ENCODE results near the gene CALHM5. TPM values are rescaled to one million over a fixed set of nuclear protein-coding genes. Genes with fewer than 3 reads are reported as not detected.

The CALHM5 gene
- total and polyA plus RNA-seq, 3 donors from 2014 or later: 1.5 to 2.0 (median 2.0) TPM

DNA sequence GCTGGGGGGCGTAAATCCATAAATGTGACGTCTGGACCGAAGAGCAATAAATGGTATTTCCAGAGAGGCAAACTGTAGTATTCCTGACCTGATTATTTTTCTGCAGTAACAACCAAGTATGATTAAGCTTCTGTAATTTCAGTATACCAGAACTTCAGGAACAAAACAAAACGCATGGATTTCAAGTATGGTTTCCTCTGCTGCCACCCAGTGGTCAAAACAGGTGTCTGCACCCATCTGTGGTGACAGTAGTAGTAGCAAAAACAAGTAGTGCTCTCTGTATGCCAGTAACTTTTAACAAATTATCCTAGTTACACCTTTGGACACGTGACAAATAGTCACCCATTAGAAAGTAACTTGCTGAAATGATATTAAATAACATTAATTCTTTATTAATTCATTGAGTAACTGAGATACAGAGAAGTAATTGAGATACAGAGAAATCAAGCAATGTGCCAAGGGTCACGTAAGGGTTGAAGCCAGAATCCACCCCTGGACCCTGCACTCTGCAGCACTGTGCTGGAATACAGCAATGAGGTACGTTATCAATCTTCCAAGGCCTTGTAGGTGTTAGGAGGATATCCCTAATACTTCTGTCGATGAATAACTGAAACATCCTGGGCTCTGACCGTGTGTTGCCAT, 50.1 kb downstream of the CALHM5 start:
- H3K27ac ChIP-seq: no peak overlapping the region
- DNase-seq: peak; percentile 90
- peaks cover 3% of the 10 kb centered on the region for H3K4me1 ChIP-seq
- intact Hi-C loops (cut with DNase I; ENCODE audit: low total_unique reads): no loop called here
- H3K27me3 ChIP-seq: no peaks in the 10 kb centered on the region
- no peaks in the 10 kb centered on the region for H3K36me3 ChIP-seq (ENCODE audit: low read depth, missing control alignments)
- 39 to 49% methylated on average over 9 of the region's 9 CpGs for WGBS, 2 donors
- no peaks in the 10 kb centered on the region for H3K9me3 ChIP-seq
- TF ChIP-seq, protein P1, sequence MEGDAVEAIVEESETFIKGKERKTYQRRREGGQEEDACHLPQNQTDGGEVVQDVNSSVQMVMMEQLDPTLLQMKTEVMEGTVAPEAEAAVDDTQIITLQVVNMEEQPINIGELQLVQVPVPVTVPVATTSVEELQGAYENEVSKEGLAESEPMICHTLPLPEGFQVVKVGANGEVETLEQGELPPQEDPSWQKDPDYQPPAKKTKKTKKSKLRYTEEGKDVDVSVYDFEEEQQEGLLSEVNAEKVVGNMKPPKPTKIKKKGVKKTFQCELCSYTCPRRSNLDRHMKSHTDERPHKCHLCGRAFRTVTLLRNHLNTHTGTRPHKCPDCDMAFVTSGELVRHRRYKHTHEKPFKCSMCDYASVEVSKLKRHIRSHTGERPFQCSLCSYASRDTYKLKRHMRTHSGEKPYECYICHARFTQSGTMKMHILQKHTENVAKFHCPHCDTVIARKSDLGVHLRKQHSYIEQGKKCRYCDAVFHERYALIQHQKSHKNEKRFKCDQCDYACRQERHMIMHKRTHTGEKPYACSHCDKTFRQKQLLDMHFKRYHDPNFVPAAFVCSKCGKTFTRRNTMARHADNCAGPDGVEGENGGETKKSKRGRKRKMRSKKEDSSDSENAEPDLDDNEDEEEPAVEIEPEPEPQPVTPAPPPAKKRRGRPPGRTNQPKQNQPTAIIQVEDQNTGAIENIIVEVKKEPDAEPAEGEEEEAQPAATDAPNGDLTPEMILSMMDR (IDR thresholded peaks at IDR 0.05): peak; percentile 81 to 96 (median 90)
- no peak for TF ChIP-seq POLR2A (IDR thresholded peaks at IDR 0.05)
- no peak overlapping the region for H3K4me3 ChIP-seq

DNA sequence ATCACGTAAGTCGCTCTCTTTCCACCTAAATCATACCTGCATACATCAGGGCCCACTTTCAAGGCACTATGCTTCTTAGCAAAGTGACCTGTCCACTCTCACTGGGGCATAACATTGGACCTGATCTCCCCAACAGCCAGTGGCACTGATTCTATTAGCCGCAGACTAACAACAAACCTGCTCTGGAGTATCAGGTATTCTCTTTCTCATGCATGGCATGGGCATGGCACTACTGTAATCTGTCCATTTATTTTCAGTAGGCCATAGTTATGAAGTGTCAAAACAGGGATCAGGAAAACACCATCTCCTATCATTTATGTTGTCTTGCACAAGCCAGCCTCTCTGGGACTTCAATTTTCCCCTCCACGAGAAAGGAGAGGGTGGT, 50.6 kb downstream of the CALHM5 start:
- no peak for TF ChIP-seq POLR2A (IDR thresholded peaks at IDR 0.05)
- TF ChIP-seq, protein P1 (IDR thresholded peaks at IDR 0.05): no peak
- no peak for DNase-seq
- peaks cover 3% of the 10 kb centered on the region for H3K4me1 ChIP-seq
- 86 to 97% methylated on average over 4 of the region's 4 CpGs for WGBS, 2 donors
- H3K27me3 ChIP-seq: no peaks in the 10 kb centered on the region
- H3K4me3 ChIP-seq: no peak overlapping the region
- H3K36me3 ChIP-seq (ENCODE audit: low read depth, missing control alignments): no peaks in the 10 kb centered on the region
- intact Hi-C loops (cut with DNase I; ENCODE audit: low total_unique reads): no loop called here
- H3K9me3 ChIP-seq: no peaks in the 10 kb centered on the region
- no peak overlapping the region for H3K27ac ChIP-seq

DNA sequence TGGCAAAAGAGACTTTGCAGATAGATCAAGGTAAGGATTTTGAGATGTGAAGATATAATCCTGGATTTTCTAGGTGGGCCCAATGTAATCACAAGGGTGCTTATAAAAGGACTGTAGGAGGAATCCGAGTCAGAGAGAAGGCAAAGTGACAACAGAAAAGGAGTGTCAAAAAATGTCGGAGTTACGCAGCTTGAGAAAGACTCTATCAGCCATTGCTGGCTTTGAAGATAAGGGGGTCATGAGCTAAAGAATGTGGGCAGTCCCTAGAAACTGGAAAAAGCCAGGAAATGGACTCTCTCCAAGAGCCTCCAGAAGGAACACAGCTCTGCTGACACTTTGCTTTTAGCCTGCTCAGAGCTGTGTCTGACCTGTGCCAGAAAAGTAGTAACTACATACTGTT, 51.2 kb downstream of the CALHM5 start:
- Histone ChIP-seq H3K36me3 (ENCODE audit: low read depth, missing control alignments) (no peaks in the 10 kb centered on the region), H3K4me1 (peaks cover 3% of the 10 kb centered on the region), H3K4me3 (no peak overlapping the region), H3K27me3 (no peaks in the 10 kb centered on the region), H3K9me3 (no peaks in the 10 kb centered on the region), H3K27ac (no peak overlapping the region)
- TF ChIP-seq POLR2A (IDR thresholded peaks at IDR 0.05): no peak
- TF ChIP-seq, protein P1 (IDR thresholded peaks at IDR 0.05): no peak
- no peak for DNase-seq
- intact Hi-C loops (cut with DNase I; ENCODE audit: low total_unique reads): no loop called here
- 31 to 39% methylated on average over 3 of the region's 3 CpGs for WGBS, 2 donors

DNA sequence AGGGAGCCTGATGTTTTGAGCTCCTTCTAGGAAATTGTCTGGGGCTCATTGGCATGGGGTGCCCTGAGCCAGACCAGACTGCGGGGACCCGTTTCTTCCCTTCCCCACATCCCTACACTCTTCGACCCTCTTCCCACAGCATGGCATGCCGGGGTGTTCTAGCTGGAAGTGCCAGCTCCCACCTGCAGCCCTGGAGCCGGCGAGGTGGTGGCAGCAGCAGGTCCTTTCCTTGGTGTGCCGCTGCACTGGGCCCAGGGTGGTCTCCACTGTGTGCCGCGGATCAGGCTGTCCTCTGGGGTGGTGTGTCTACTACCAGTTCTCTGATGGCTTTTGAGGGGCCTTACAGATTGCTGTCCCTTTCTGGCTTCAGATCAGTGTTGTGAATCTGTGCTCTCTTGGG, 52.4 kb downstream of the CALHM5 start:
- Histone ChIP-seq H3K4me3 (no peak overlapping the region), H3K4me1 (peaks cover 3% of the 10 kb centered on the region), H3K27me3 (no peaks in the 10 kb centered on the region), H3K9me3 (no peaks in the 10 kb centered on the region), H3K27ac (no peak overlapping the region), H3K36me3 (ENCODE audit: low read depth, missing control alignments) (no peaks in the 10 kb centered on the region)
- WGBS, 2 donors: 78 to 90% methylated on average over 4 to 7 of the region's 9 CpGs
- TF ChIP-seq, protein P1 (IDR thresholded peaks at IDR 0.05): no peak
- no peak for TF ChIP-seq POLR2A (IDR thresholded peaks at IDR 0.05)
- intact Hi-C loops (cut with DNase I; ENCODE audit: low total_unique reads): no loop called here
- no peak for DNase-seq

DNA sequence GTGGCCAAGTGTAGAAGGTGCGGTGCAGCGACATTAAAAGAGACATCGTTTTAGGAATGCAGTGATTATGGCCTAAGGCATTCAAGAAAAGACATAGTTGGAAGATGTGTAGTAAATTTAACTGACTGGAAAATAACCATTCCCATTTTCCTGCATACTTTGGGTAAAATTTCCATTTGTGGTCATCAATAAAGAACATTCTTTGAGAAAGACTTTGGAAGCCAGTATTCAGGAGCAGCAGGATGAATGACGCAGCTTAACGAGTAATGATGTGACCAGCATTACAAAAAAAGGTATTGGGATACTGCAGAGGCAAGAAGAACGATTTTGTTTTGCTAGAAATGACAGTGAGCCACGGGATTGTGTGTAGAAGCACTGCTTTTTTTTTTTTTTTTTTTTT, 52.9 kb downstream of the CALHM5 start:
- Histone ChIP-seq H3K27me3 (no peaks in the 10 kb centered on the region), H3K36me3 (ENCODE audit: low read depth, missing control alignments) (no peaks in the 10 kb centered on the region), H3K4me1 (peaks cover 3% of the 10 kb centered on the region), H3K4me3 (no peak overlapping the region), H3K9me3 (no peaks in the 10 kb centered on the region), H3K27ac (no peak overlapping the region)
- intact Hi-C loops (cut with DNase I; ENCODE audit: low total_unique reads): no loop called here
- WGBS, 2 donors: 64 to 76% methylated on average over 7 of the region's 7 CpGs
- no peak for DNase-seq
- TF ChIP-seq, protein P1 (IDR thresholded peaks at IDR 0.05): no peak
- TF ChIP-seq POLR2A (IDR thresholded peaks at IDR 0.05): no peak
